IPS-NIHi11 (cell line): ENCODE measurements around the gene STMN3.
"Not testable (repeated sequence)": the region's sequence is repeated elsewhere in the genome, so short reads cannot be mapped to it uniquely, and the experiment has no call there.

Experiments
- DNase-seq: peaks from one replicate; pipeline ENCODE4 v3.0.0; 2012; ENCODE audit warnings: mixed read lengths, low spot score

Gene STMN3

DNA sequence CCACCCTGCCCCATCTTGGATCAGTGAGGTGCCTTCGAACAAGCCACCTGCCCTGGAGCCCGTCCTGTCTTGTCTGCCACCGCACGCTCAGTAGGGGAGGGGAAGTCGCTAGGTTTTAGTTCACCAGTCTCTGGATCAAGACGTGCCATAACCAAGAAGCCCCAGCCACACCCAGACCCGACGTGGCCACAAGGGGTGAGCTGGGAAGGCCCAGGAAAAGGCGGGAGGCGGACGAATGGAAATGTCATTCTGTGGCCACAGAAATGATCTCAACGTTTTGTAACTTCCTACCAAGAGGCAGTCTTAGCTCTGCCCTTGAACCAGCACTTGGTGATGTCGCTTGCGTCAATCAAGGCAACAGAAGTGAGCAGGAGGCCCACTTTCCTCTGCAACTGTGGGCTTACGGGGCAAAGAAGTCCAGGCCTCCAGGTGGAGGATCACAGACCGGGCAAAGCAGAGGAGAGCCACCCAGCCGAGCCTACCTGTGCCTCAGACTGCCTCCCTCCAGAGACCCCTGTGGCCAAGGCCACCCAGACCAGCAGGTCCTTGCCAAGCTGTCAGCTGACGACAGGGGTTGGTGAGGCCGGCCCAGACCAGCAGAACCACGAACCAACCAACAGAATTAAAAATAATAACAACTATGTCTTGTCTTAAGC lies 40.8 kb downstream of the STMN3 start:
- no peak for DNase-seq

DNA sequence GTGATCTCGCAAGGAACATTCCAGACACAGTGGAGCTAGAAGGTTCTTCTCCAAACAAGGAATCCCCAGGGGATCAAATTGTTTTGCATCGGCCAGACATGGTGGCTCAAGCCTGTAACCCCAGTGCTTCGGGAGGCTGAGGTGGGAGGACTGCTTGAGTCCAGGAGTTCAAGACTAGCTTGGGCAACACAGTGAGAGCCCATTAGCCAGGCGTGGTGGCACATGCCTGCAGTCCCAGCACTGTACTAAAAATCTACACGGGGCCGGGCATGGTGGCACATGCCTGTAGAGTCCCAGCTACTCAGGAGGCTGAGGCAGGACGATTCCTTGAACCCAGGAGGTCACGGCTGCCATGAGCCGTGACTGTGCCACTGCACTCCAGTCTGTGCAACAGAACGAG lies 41.6 kb downstream of the STMN3 start:
- DNase-seq: no peak

DNA sequence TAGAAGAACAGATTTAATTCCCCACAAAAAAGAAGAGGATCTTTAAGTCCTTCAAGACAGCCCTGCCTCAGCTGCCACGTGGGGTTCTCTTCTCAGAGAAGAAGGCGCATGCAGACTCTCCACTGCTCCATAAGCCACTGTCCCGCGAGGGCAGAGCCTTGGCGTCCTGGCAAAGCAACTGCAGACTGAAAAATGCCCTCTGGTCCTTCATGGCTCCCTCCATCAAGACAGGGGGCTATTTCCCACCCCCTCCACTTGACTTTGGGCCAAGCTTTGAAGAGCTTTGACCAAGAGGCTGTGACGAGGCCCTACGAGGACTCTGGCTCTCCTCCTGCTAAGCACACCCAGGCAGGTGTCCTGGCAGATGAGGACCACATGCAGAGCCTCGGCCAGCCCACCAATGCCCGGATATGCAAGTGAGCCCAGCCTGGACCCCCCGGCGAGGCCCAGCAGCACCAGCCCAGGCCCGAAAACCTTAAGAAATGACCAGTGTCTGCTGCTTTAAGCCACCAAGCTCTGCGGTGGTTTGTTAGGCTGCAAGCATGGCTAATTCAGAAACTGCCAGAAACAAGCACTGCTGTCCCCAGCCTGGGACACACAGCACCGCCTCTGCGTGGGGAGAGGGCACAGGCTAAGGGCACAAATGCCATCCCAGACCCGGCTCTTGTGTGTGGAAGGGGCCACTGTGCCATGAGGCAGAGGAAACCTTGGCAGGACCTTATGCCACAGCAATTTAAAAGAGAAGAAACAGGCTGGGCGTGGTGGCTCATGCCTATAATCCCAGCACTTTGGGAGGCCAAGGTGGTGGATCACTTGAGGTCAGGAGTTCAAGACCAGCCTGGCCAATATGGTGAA lies 42.4 kb downstream of the STMN3 start:
- DNase-seq: no peak

DNA sequence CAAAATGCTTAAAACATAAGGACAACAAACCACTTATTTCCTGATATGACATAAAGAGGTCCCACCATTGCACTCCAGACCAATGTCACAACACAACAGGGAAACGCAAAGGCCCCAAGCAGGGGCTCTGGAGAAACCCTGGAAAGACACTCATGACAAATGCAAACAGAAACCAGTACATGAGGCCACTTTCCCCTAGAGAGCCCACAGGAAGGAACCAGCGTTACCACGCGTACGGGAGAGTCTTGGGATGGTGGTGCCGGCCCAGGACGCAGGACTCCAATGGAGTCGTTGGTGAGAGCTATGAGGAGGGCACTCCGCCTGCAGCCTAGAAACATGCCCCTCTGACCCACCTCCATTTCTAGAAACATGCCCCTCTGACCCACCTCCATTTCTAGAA lies 46.5 kb downstream of the STMN3 start:
- DNase-seq: no peak

DNA sequence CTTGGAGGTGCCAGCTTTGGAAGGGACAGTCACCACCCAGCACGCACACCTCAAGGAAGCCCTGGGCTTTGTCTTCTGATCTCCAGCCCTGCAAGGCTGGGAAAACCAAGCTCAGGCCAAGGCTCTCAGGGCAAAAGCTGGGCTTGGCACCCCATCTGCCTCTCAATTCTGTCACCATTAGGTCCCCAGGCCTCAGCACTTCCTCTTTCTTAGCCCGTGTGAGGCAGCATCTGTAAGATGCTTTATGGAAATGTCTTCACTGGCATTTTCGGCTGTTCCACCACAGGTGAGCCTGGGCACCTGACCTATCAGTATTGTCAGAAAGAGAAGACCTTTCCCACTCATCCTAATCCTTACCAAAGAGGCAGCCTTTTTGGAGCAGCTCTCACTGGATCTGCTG lies 50.9 kb downstream of the STMN3 start:
- DNase-seq: no peak

DNA sequence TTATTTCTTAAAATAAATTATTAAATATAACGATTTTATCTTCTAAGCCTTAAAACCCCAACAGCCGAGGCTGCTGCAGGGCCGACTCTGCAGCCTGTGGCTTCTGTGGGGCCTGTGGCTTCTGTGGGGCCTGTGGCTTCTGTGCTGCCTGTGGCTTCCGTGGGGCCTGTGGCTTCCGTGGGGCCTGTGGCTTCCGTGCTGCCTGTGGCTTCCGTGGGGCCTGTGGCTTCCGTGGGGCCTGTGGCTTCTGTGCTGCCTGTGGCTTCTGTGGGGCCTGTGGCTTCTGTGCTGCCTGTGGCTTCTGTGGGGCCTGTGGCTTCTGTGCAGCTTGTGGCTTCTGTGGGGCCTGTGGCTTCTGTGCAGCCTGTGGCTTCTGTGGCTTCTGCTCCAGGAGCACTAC lies 51.5 kb downstream of the STMN3 start:
- DNase-seq: not testable (repeated sequence)

DNA sequence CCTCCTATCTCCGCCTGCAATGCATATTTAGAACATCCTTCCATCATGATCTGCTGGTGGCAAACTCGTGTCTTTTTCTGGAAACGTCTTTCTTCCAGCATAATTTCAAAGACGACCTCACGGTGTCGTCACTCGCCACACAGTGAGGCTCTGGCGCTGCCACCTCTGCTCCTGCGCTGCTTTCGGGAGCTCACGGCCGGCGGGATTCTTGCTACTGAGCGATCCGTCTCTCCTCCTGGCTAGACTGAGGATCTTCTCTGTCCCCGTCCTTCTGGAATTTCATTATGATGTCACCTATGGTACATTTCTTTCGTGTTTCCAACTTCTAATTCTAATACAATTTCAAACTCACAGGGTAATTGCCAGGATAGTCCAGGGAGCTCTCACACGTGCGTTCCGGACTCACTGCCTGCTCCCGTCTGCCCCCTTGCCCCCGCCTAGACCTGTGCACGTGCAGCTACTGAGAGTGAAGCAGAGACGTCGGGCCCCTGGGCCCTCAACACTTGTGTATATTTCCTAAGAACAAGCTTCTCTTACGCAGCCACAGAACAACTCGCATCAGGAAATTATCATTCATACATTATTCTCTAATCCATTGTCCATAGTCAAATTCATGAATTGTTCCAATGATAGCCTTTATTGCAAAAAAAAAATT lies 53.7 kb downstream of the STMN3 start:
- DNase-seq: no peak

DNA sequence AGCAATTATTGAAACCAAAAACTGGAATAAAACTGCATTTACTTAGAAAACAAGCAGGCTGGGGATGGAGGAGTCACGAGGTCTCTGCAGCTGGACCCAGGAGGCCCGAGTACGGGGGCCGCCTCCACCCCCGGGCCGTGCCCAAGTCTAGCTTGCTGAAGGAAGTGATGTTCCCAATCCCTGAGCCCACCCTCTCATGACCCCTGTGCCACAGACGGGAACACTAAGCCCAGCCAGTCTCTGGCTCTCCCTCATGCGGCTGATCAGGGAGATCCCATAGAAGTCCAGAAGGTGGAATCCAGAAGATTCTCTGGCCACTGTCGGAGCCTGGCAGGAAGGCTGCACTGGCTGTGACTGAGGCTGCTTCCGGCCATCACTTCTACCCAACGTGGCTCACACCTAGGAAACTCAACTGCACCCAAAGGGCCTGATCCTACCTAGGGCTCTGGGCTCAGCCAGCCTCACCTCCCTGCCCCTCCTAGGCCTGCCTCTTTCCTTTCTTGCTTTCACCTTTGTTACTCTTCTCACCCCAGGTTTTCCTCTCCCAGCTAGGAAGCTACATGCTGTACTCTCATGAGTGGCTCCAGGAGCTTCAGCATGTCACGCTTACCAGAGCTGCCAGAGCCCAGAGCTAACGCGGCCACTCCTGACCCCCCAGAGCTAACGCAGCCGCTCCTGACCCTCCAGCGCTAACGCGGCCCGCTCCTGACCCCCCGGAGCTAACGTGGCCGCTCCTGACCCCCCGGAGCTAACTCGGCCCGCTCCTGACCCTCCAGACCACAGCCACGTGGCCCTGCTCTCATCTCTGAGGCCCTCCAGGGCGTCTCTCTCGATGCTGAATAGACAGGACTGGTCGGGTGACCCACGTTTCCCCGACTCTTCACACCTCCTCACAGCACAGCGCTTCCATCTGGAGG lies 54.5 kb downstream of the STMN3 start:
- no peak for DNase-seq

DNA sequence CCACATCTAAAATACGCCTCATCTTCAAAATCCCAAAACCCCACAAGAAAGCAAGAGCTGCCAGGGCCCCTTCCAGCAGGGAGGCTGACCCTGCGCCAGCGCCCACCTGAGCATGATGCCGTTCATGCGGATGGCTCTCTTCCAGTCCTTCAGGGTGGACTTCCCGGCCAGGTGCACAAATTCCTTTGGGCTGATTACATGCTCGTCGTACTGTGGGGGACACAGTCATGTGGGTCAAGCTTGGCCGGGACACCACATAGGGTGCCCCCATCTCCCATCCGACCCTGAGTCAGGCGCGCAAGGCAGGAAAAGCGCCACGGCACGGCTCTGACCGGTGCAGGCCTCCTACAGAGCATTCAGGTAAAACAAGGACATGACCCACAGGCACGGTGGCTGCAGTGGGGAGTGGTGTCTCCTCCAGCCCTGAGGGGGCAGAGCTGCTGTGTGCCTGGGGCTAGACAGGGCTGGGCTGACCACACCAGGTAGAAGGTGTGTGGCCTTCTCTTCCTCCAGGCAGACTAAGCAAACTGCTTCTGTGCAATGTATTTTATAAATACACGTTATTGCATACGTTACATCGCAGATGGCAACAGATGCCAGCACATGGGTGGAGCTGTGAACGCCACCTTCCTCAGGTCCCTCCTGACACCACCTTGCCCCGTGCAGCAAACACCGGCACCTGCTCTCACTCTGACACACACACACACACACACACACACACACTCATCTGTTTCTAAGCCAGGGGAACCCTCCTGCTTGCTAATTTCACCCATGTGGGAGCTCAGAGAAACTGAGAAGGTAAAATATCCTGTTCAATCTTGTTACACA lies 55.4 kb downstream of the STMN3 start:
- DNase-seq: peak; percentile 10

DNA sequence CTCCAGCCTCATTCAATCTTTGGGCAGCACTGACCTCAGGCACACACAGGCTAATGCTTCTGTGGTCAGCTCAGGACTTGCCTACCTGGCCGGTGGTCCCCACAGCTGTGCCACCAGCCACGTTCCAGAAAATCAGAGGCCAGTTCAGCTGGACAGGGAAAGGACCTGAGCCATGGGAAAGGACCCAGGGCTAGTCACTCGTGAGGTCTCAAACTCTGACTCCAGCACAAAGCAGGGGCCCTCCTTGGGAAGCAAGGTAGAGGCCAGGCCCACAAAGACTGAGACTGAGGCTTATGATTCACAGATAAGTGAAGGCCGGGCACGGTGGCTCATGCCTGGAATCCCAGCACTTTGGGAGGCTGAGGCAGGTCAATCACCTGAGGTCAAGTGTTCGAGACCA lies 56.8 kb downstream of the STMN3 start:
- DNase-seq: peak; percentile 9

DNA sequence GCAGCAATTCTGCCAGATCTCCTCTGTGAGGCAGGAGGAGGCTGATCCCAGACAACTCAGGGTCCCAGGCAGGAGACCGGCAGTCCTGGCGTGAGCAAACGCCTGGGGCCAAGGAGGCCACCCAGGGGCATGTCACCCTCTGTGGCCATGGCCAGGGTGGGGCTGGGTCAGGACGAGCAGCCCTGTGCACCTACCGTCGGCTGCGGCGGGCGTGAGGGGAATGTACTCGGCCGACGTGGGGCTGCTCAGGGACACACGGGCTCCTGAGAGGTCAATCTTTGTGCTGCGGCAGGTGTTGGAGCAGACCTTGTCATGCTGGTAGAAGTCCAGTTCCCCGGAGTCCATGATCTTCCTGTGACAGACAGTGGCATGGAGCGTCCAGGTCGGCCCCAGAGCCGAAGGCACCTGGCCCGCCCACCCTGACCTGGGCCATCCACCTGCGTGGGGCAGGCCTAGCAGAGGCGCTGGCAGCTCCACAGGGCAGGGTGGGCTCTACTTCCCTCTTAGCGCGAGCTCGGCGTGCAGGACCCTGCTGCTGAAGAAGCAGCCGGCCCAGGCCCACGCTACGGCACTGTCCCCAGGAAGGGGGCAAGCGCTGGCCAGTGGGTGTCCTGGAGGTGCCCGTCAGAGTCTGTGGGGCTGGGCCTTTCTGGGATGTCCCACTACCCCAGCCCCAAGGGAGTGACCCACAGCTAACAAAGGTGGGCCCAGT lies 57.7 kb downstream of the STMN3 start:
- no peak for DNase-seq

DNA sequence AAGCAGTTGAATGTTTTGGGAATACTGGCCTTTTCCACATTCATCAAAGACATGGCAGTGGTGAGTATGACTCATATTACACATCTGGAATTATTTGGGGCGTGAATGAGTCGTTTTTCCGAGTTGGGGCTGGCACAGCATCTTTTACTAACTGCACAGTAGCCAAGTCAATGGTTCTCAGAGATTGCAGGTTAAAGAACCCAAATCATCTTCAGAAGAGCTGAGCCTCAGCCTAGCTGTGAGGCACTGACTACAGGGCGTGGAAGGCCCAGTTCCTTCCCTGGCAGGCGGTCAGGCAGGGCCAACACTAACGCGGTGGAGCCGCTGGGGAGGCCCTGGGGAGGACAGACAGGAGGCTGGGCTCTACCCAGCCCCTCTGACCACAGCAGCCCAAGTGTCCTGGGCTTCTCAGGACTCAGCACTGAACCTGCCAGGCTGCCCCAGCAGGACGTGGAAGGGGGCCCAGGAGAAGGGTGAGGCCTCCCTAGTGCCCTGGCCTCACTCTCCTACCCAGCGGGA lies 59.1 kb downstream of the STMN3 start:
- no peak for DNase-seq

DNA sequence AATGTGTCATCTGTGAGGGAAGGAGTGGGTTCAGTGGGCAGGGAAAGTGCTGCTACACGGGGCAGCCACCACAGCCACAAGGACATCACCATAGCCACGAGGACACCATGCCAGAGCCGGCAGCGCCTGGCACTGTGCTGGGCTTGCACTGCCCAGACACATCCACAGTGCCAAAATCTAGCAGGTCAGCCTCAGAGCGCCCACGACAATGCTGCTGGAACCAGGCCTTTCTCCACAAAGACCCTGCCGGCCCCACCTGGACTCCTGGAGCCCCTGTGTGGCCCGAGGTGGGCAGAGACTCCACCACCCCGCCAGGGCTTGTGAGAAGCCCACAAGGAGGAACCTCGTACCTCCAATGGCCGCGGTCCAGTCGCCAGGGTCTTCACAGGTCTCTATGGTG lies 60.6 kb downstream of the STMN3 start:
- DNase-seq: no peak

DNA sequence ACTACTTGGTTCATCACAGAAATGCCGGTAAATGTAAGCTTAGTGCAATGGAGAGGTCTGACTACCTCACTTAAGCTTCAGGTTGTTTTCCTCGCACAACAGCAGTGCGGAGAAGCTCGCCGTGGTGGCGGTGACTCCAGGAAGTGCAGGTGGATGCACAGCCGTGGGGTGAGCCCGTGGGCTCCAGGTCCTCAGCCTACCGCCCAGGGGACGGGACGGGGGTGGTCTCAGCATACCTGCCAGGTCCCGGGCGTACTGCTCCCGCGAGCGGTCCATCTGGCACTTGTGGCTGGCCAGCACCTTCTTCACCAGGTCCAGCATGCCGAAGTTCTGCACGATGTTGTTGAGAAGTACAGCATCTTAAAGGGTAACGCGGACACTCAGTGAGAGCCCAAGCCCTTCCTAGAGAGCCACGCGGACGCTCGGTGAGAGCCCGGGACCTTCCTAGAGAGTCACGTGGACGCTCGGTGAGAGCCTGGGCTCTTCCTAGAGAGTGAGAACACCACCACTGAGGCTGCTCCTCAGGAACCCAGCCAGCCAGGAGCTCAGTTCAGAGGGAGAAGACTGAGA lies 61.4 kb downstream of the STMN3 start:
- DNase-seq: no peak

DNA sequence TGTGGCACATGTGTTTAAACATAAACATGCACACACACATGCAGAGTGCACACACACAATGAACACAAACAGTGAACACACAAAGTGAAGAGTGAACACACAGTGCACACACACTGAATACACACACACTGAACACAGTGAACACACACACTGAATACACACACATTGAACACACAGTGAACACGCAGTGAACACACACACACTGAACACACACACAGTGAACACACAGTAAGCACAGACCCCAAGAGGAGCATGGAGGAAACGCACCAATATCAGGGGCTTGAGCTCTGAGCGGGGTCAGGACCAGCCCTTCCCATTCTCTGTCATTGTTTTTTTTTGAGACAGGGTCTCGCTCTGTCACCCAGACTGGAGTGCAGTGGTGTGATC lies 62.1 kb downstream of the STMN3 start:
- DNase-seq: no peak

DNA sequence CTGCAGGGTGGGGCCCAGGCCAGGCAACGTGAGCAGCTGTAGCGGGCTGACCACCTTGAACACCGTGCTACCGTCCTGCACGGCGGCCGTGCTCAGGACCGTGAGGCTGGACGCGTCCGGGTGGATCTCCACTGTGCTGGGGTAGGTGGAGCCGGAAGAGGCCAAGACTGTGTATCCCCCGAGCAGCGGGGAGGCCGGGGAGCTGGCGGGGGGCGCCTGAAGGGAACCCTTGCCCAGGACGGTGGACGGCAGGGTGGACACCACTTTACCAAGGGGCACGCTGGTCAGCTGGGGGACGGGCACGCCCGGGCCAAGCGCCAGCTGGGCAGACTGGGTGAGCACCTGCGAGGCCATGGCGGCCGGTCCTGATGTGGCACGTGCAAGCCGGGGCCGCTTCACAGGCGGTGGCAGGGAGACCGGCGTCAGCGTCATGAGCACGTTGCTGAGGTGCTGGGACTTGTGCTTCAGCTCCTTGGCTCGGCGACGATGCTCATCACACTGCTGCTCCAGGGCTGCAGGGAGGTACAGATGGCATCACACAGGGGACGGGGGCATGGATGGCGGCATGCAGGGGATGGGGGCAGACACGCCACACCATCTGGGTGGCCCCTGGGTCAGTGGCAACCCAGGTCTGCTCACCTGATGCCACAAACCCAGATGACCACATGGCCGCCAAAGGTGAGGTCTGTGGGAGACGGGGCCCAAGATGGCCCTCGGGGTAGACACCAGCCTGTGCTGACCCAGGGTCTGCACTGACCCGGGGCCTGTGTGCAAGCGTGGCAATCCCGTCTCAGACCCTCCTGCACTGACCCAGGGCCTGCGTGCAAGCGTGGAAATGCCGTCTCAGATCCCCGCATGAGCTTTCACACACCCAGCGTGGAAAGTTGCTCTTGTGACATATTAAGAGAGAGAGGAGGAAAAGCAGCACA lies 62.7 kb downstream of the STMN3 start:
- no peak for DNase-seq
